Naive B cell (primary cell): ENCODE results near the gene TMEM80. TPM values are rescaled to one million over a fixed set of nuclear protein-coding genes. Genes with fewer than 3 reads are reported as not detected.

Source experiments
- ATAC-seq, 2 donors: fragments of 150-1000 bp; cut with Tn5 transposase; 2 replicates each; pipeline ENCODE4 v1.10.0; 2021; ENCODE audit warnings: low read depth in 2 of 2, mild to moderate bottlenecking in 2 of 2, moderate library complexity in 2 of 2
- DNase-seq: peaks from one replicate; pipeline ENCODE4 v3.0.0; 2022
- H3K27ac Mint-ChIP-seq, 6 donors: one replicate each; pipeline ENCODE4 v1.8.0; 2020 to 2022; ENCODE audit warnings: mild to moderate bottlenecking in 6 of 6, mixed read lengths in 6 of 6, moderate library complexity in 5 of 6, inconsistent platforms in 2 of 6
- H3K27me3 Mint-ChIP-seq, 3 donors: one replicate each; pipeline ENCODE4 v1.8.0; 2021 to 2022; ENCODE audit warnings: mixed read lengths in 3 of 3, mild to moderate bottlenecking in 1 of 3
- H3K36me3 Mint-ChIP-seq, 2 donors: one replicate each; pipeline ENCODE4 v1.8.0; 2020 to 2022; ENCODE audit warnings: mixed read lengths in 2 of 2, inconsistent platforms in 1 of 2, mild to moderate bottlenecking in 1 of 2
- H3K4me1 Mint-ChIP-seq, 3 donors: one replicate each; pipeline ENCODE4 v1.8.0; 2020 to 2022; ENCODE audit warnings: mixed read lengths in 3 of 3, inconsistent platforms in 1 of 3, mild to moderate bottlenecking in 1 of 3, moderate library complexity in 1 of 3
- H3K4me3 Mint-ChIP-seq, 8 donors: one replicate each; pipeline ENCODE4 v1.8.0; 2020 to 2022; ENCODE audit warnings: mild to moderate bottlenecking in 8 of 8, mixed read lengths in 8 of 8, moderate library complexity in 8 of 8, inconsistent platforms in 2 of 8
- H3K9me3 Mint-ChIP-seq, 7 donors: one replicate each; pipeline ENCODE4 v1.8.0; 2020 to 2022; ENCODE audit warnings: mixed read lengths in 7 of 7, mild to moderate bottlenecking in 5 of 7, inconsistent platforms in 2 of 7, moderate library complexity in 1 of 7
- polyA plus RNA-seq, 6 donors: library from polyadenylated mRNA; unstranded; fragments of 300-500 nt; fragmentation: Illumina TruSeq; gene quantifications; one replicate each; pipeline ENCODE4 v1.2.3, GENCODE V29; 2021; ENCODE audit warnings: low read depth in 6 of 6

TMEM80 gene
- polyA plus RNA-seq, 6 donors from 2014 or later = 31.5 to 41.0 (median 36.6) TPM

GRCh38 chr11:706957-707816 is 11.6 kb downstream of the TMEM80 start:
- Mint-ChIP-seq H3K27ac (no peak overlapping the region), H3K4me3 (peak overlapping the region in 4 of 8 donors; percentile 5 to 57 (median 38)), H3K27me3 (peaks cover 6 to 44% (median 32%) of the 10 kb centered on the region in 3 donors), H3K9me3 (no peaks in the 10 kb centered on the region), H3K36me3 (no peaks in the 10 kb centered on the region), H3K4me1 (peaks cover 13 to 26% (median 16%) of the 10 kb centered on the region in 3 donors)
- no peak for ATAC-seq
- DNase-seq = no peak

DNA sequence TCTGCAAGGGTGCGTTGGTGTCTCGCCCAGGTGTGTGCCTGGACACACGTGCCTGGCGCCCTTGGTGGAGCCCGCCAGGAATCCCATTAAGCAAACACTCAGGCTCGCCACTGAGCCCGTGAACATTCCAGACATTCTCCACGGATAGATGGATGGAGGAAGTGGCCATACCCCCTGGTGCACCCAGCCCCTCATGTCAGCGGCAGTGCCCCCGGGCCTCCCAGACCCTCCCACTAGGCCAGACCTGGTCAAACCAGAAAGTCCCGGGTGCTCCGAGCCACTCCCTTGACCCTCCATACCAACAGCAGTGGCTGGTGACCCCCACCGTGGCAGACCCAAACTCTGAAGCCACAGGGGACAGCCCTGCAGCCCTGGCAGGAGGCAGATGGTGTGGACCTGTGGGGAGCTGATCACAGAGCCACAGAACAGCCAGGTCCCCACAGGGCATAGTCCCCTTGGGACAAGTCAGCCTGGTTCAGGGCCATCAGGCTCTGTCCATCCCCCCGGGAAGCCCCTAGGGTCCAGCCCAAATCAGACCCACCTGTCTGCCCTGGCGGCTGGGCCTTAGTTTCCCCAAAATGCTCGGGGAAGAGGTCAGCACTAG is 12.3 kb downstream of the TMEM80 start:
- H3K27me3 Mint-ChIP-seq = peaks cover 6 to 44% (median 32%) of the 10 kb centered on the region in 3 donors
- no peaks in the 10 kb centered on the region for H3K9me3 Mint-ChIP-seq
- no peak for DNase-seq
- no peaks in the 10 kb centered on the region for H3K36me3 Mint-ChIP-seq
- H3K4me3 Mint-ChIP-seq = peak overlapping the region in 1 of 8 donors; percentile 57
- no peak overlapping the region for H3K27ac Mint-ChIP-seq
- H3K4me1 Mint-ChIP-seq = peaks cover 13 to 26% (median 16%) of the 10 kb centered on the region in 3 donors
- ATAC-seq = no peak

DNA sequence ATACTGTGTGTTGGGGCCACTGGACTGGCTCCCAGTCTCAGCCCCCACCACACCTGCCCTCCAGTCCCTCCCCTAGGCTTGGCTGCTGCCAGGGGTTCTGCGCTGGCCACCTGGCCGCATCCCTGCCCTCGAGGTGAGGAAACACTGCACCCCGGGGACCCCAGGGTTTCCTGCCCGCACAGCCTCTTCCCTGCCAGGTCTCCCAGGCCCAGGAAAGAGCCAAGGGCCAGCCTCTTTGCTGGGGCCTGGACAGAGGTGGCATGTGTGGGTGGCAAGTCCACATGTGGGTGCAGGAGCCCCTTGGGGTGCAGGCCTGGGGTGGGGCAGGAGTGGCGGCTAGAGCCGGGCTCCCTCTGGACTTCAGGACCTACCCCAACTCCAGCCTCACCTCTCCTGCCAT is 12.9 kb downstream of the TMEM80 start:
- peaks cover 13 to 26% (median 16%) of the 10 kb centered on the region in 3 donors for H3K4me1 Mint-ChIP-seq
- H3K9me3 Mint-ChIP-seq = no peaks in the 10 kb centered on the region
- DNase-seq (no peak), ATAC-seq (no peak)
- no peaks in the 10 kb centered on the region for H3K36me3 Mint-ChIP-seq
- H3K27ac Mint-ChIP-seq = no peak overlapping the region
- H3K4me3 Mint-ChIP-seq = no peak overlapping the region
- peaks cover 6 to 46% (median 32%) of the 10 kb centered on the region in 3 donors for H3K27me3 Mint-ChIP-seq

- no peak overlapping the region for H3K27ac Mint-ChIP-seq
- H3K4me1 Mint-ChIP-seq = peaks cover 13 to 26% (median 16%) of the 10 kb centered on the region in 3 donors
- H3K4me3 Mint-ChIP-seq = no peak overlapping the region
- H3K36me3 Mint-ChIP-seq = peaks cover 0 to under 1% of the 10 kb centered on the region in 2 donors
- DNase-seq = no peak
- no peak for ATAC-seq
- H3K9me3 Mint-ChIP-seq = no peaks in the 10 kb centered on the region
- peaks cover 6 to 54% (median 33%) of the 10 kb centered on the region in 3 donors for H3K27me3 Mint-ChIP-seq
These were observed 13.7 kb downstream of the TMEM80 start for GRCh38 chr11:709109-709997.

DNA sequence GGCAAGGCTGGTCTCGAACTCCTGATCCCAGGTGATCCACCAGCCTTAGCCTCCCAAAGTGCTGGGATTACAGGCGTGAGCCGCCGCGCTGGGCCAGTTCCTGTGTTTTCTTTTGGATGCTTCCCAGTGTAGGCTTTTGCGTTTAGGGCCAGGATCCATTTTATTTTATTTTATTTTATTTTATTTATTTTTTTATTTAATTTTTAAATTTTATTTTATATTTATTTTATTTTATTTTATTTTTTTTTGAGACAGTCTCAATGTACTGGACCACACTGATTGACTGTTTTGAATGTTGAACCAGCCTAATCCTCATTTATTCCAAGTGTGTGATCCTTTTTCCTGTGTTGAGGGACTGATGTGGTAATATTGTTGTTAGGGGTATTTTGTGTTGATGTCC is 18.8 kb downstream of the TMEM80 start:
- Mint-ChIP-seq H3K36me3 (peaks cover 0 to 11% of the 10 kb centered on the region in 2 donors), H3K27me3 (peaks cover 10 to 53% (median 36%) of the 10 kb centered on the region in 3 donors), H3K27ac (no peak overlapping the region), H3K4me3 (peak overlapping the region in 1 of 8 donors; percentile 0), H3K9me3 (peaks cover 0 to 17% (median 5%) of the 10 kb centered on the region in 7 donors), H3K4me1 (peaks cover 9 to 17% (median 12%) of the 10 kb centered on the region in 3 donors)
- ATAC-seq (no peak), DNase-seq (no peak)

- peaks cover 13 to 22% (median 22%) of the 10 kb centered on the region in 3 donors for H3K4me1 Mint-ChIP-seq
- ATAC-seq (no peak), DNase-seq (no peak)
- peaks cover 0 to 10% of the 10 kb centered on the region in 2 donors for H3K36me3 Mint-ChIP-seq
- H3K27ac Mint-ChIP-seq = peak overlapping the region in 1 of 6 donors; percentile 30
- H3K27me3 Mint-ChIP-seq = peaks cover 4 to 46% (median 17%) of the 10 kb centered on the region in 3 donors
- peak overlapping the region in 7 of 8 donors; percentile 24 to 85 (median 65) for H3K4me3 Mint-ChIP-seq
- H3K9me3 Mint-ChIP-seq = peaks cover 0 to 16% (median 5%) of the 10 kb centered on the region in 7 donors
These were observed 23.8 kb downstream of the TMEM80 start for GRCh38 chr11:719214-720016.

DNA sequence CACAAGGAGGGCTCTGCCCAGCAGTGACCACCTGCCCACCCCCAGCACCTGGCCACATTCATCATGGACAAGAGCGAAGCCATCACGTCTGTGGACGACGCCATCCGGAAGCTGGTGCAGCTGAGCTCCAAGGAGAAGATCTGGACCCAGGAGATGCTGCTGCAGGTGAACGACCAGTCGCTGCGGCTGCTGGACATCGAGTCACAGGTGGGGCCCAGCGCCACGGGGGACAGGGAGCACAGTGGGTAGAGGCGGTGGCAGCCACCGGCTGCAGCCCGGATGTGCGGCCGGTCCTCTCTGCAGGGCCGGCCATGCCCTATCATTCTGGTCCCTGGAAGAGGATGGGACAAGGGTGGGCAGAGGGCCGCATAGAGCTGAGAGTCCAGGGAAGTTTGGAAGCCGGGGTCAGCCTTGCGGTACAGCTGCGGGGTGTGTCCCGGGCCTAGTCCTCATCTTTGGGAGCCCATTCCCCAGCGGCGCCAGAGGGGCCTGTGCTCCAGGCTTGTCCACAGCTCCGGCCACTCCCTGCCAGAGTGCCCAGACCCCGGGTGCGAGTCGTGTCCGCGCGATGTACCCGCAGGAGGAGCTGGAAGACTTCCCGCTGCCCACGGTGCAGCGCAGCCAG is 24.5 kb downstream of the TMEM80 start:
- ATAC-seq (no peak), DNase-seq (no peak)
- Mint-ChIP-seq H3K4me3 (peak overlapping the region; percentile 24 to 85 (median 59)), H3K9me3 (peaks cover 0 to 9% (median 3%) of the 10 kb centered on the region in 7 donors), H3K4me1 (peaks cover 13 to 22% (median 22%) of the 10 kb centered on the region in 3 donors), H3K36me3 (peaks cover 0 to 3% of the 10 kb centered on the region in 2 donors), H3K27me3 (peaks cover 0 to 39% (median 10%) of the 10 kb centered on the region in 3 donors), H3K27ac (peak overlapping the region in 3 of 6 donors; percentile 29 to 82 (median 74))

DNA sequence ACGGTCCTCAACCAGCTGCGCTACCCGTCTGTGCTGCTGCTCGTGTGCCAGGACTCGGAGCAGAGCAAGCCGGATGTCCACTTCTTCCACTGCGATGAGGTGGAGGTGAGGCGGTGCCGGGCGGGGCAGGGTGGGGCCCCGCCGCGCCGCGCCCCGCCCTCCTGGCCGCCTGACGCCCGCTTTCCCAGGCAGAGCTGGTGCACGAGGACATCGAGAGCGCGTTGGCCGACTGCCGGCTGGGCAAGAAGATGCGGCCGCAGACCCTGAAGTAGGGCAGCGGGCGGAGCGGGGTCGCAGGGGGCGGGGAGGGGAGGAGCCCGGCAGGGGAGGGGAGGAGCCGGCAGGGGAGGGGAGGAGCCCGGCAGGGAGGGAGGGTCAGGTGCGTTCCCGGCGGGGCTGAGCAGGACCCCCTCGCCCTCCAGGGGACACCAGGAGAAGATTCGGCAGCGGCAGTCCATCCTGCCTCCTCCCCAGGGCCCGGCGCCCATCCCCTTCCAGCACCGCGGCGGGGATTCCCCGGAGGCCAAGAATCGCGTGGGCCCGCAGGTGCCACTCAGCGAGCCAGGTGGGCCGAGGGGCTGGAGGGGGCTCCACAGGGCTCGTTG is 25.1 kb downstream of the TMEM80 start:
- peaks cover 0 to 36% (median 8%) of the 10 kb centered on the region in 3 donors for H3K27me3 Mint-ChIP-seq
- DNase-seq (no peak), ATAC-seq (peak; percentile 9 to 34)
- H3K4me1 Mint-ChIP-seq = peaks cover 13 to 22% (median 22%) of the 10 kb centered on the region in 3 donors
- H3K9me3 Mint-ChIP-seq = peaks cover 0 to 5% (median 0%) of the 10 kb centered on the region in 7 donors
- H3K4me3 Mint-ChIP-seq = peak overlapping the region in 6 of 8 donors; percentile 57 to 91 (median 86)
- no peaks in the 10 kb centered on the region for H3K36me3 Mint-ChIP-seq
- H3K27ac Mint-ChIP-seq = peak overlapping the region in 1 of 6 donors; percentile 82

DNA sequence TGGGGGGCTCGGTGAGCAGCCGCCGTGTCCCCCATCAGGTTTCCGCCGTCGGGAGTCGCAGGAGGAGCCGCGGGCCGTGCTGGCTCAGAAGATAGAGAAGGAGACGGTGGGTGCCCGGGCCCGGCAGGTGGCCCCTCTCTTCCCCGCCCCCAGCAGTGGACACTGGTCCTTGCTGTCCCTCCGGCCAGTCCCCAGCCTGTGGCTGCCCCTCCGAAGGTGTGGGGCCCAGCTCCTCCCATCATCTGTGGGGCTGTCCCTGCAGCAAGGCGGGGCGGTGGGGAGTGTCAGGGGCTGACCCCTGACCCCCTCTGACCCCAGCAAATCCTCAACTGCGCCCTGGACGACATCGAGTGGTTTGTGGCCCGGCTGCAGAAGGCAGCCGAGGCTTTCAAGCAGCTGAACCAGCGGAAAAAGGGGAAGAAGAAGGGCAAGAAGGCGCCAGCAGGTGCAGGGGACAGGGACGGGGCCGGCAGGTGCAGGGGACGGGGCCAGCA is 25.7 kb downstream of the TMEM80 start:
- DNase-seq = peak; percentile 51
- Mint-ChIP-seq H3K4me1 (peaks cover 13 to 22% (median 22%) of the 10 kb centered on the region in 3 donors), H3K36me3 (no peaks in the 10 kb centered on the region), H3K4me3 (peak overlapping the region; percentile 59 to 93 (median 86)), H3K9me3 (peaks cover 0 to 4% (median 0%) of the 10 kb centered on the region in 7 donors), H3K27me3 (peaks cover 0 to 36% (median 8%) of the 10 kb centered on the region in 3 donors), H3K27ac (peak overlapping the region in 3 of 6 donors; percentile 74 to 83 (median 82))
- peak; percentile 53 to 54 for ATAC-seq

GRCh38 chr11:721741-722345 is 26.2 kb downstream of the TMEM80 start:
- H3K27me3 Mint-ChIP-seq = peaks cover 0 to 37% (median 8%) of the 10 kb centered on the region in 3 donors
- no peaks in the 10 kb centered on the region for H3K36me3 Mint-ChIP-seq
- peak overlapping the region in 1 of 6 donors; percentile 82 for H3K27ac Mint-ChIP-seq
- H3K4me3 Mint-ChIP-seq = peak overlapping the region; percentile 59 to 93 (median 86)
- peak; percentile 72 for DNase-seq
- peak; percentile 79 to 85 for ATAC-seq
- H3K9me3 Mint-ChIP-seq = no peaks in the 10 kb centered on the region
- H3K4me1 Mint-ChIP-seq = peaks cover 15 to 25% (median 22%) of the 10 kb centered on the region in 3 donors

DNA sequence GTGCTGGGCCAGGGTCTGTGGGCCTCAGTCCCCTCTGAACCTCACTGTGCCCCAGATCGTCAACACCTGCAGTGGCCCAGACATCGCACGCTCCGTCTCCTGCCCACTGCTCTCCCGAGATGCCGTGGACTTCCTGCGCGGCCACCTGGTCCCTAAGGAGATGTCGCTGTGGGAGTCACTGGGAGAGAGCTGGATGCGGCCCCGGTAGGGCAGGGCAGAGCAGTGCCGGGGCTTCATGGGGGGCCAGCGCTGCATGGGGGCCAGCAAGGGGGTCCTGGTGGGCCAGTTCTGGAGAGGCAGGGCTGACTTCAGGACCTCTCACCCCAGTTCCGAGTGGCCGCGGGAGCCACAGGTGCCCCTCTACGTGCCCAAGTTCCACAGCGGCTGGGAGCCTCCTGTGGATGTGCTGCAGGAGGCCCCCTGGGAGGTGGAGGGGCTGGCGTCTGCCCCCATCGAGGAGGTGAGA is 26.8 kb downstream of the TMEM80 start:
- no peak for ATAC-seq
- peak overlapping the region in 1 of 6 donors; percentile 82 for H3K27ac Mint-ChIP-seq
- DNase-seq = no peak
- peaks cover 15 to 26% (median 22%) of the 10 kb centered on the region in 3 donors for H3K4me1 Mint-ChIP-seq
- H3K36me3 Mint-ChIP-seq = no peaks in the 10 kb centered on the region
- H3K9me3 Mint-ChIP-seq = no peaks in the 10 kb centered on the region
- peak overlapping the region in 7 of 8 donors; percentile 30 to 86 (median 72) for H3K4me3 Mint-ChIP-seq
- peaks cover 0 to 40% (median 8%) of the 10 kb centered on the region in 3 donors for H3K27me3 Mint-ChIP-seq
